Measurements from ENCODE around the gene OXCT2.

DNA sequence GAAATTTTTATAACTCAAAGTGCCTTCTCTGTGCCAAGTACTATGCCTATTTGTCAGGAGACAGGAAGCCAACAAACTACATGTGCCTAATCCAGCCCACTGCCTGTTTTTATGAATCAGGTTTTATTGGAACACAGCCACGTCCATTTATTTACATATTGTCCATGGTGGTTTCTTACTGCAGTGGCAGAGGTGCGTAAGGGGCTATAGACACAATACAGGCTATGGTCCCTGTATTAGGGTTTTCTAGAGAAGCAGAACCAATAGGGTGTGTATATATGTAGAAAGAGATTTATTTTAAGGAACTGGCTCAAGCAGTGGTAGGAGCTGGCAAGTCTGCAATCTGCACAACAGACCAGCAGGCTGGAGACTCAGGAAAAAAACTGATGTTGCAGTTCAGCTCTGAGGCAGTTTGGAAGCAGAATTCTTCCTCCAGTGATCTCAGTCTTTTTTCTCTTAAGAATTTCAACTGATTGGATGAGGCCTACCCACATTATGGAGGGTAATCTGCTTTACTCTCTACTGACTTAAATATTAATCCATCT is 17.1 kb downstream of the OXCT2 start:
- TF ChIP-seq, protein P1, sequence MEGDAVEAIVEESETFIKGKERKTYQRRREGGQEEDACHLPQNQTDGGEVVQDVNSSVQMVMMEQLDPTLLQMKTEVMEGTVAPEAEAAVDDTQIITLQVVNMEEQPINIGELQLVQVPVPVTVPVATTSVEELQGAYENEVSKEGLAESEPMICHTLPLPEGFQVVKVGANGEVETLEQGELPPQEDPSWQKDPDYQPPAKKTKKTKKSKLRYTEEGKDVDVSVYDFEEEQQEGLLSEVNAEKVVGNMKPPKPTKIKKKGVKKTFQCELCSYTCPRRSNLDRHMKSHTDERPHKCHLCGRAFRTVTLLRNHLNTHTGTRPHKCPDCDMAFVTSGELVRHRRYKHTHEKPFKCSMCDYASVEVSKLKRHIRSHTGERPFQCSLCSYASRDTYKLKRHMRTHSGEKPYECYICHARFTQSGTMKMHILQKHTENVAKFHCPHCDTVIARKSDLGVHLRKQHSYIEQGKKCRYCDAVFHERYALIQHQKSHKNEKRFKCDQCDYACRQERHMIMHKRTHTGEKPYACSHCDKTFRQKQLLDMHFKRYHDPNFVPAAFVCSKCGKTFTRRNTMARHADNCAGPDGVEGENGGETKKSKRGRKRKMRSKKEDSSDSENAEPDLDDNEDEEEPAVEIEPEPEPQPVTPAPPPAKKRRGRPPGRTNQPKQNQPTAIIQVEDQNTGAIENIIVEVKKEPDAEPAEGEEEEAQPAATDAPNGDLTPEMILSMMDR (IDR thresholded peaks at IDR 0.05; ENCODE audit: poor library complexity) = no peak
- TF ChIP-seq EZH2phosphoT487 (IDR thresholded peaks at IDR 0.05; ENCODE audit: low read depth, severe bottlenecking, unreplicated experiment) (no peak), EZH2 (IDR thresholded peaks at IDR 0.05; ENCODE audit: borderline replicate concordance) (no peak)
